Type B pancreatic cell (in vitro differentiated cells): ENCODE results near the gene SHCBP1L. TPM values are rescaled to one million over a fixed set of nuclear protein-coding genes. Genes with fewer than 3 reads are reported as not detected.
"Not testable (repeated sequence)": the region's sequence is repeated elsewhere in the genome, so short reads cannot be mapped to it uniquely, and the experiment has no call there.

ENCODE experiments used
- DNase-seq: peaks from one replicate; pipeline ENCODE4 v3.0.0; 2021; ENCODE audit warnings: mixed read lengths; ENCODE audit not compliant: unreplicated experiment; ENCODE audit errors: extremely low spot score
- H3K27ac Mint-ChIP-seq: 2 replicates; pipeline ENCODE4 v1.8.0; 2021; ENCODE audit warnings: mild to moderate bottlenecking, mixed read lengths
- H3K27me3 Mint-ChIP-seq: 2 replicates; pipeline ENCODE4 v1.8.0; 2021; ENCODE audit warnings: mixed read lengths
- H3K36me3 Mint-ChIP-seq: 2 replicates; pipeline ENCODE4 v1.8.0; 2021; ENCODE audit warnings: mixed read lengths
- H3K4me1 Mint-ChIP-seq: one replicate; pipeline ENCODE4 v1.8.0; 2021; ENCODE audit warnings: mixed read lengths; ENCODE audit not compliant: unreplicated experiment
- H3K4me3 Mint-ChIP-seq: 2 replicates; pipeline ENCODE4 v1.8.0; 2021; ENCODE audit warnings: mild to moderate bottlenecking, mixed read lengths
- H3K9me3 Mint-ChIP-seq: 2 replicates; pipeline ENCODE4 v1.8.0; 2021; ENCODE audit warnings: mixed read lengths
- CTCF ChIP-seq: fragments of 200-600 bp; sonication (generic); conservative IDR thresholded peaks from 2 replicates; pipeline ENCODE4 v1.5.0; 2021; ENCODE audit warnings: antibody characterized with exemption, mild to moderate bottlenecking
- total RNA-seq: library from RNA; stranded (reverse); gene quantifications from 2 replicates; pipeline ENCODE4 v1.2.1, GENCODE V29; 2021; ENCODE audit warnings: low replicate concordance

SHCBP1L gene
- total RNA-seq, 1 donor from 2014 or later = not detected

- no peak overlapping the region for H3K4me3 Mint-ChIP-seq
- H3K27ac Mint-ChIP-seq = no peak overlapping the region
- H3K9me3 Mint-ChIP-seq = peaks cover 5% of the 10 kb centered on the region
- no peak for TF ChIP-seq CTCF
- DNase-seq = no peak
- H3K36me3 Mint-ChIP-seq = no peaks in the 10 kb centered on the region
- no peaks in the 10 kb centered on the region for H3K4me1 Mint-ChIP-seq
- no peaks in the 10 kb centered on the region for H3K27me3 Mint-ChIP-seq
Observed at GRCh38 chr1:182909578-182909977, 43.4 kb downstream of the SHCBP1L start.

GRCh38 chr1:182905321-182905720 lies 47.6 kb downstream of the SHCBP1L start:
- Mint-ChIP-seq H3K36me3 (no peaks in the 10 kb centered on the region), H3K27me3 (no peaks in the 10 kb centered on the region), H3K4me3 (no peak overlapping the region), H3K9me3 (no peaks in the 10 kb centered on the region), H3K27ac (no peak overlapping the region), H3K4me1 (no peaks in the 10 kb centered on the region)
- DNase-seq = no peak
- TF ChIP-seq CTCF = no peak

GRCh38 chr1:182901946-182902345 lies 51.0 kb downstream of the SHCBP1L start:
- H3K27ac Mint-ChIP-seq, DNase-seq, H3K27me3 Mint-ChIP-seq, H3K4me3 Mint-ChIP-seq, H3K36me3 Mint-ChIP-seq, H3K4me1 Mint-ChIP-seq, H3K9me3 Mint-ChIP-seq: not testable (repeated sequence)

- Mint-ChIP-seq H3K4me1 (no peaks in the 10 kb centered on the region), H3K27ac (no peak overlapping the region), H3K4me3 (no peak overlapping the region), H3K27me3 (no peaks in the 10 kb centered on the region), H3K36me3 (no peaks in the 10 kb centered on the region), H3K9me3 (peaks cover 4% of the 10 kb centered on the region)
- TF ChIP-seq CTCF = no peak
- DNase-seq = no peak
Observed at GRCh38 chr1:182897696-182898095, 55.3 kb downstream of the SHCBP1L start.

- H3K4me3 Mint-ChIP-seq = no peak overlapping the region
- H3K27me3 Mint-ChIP-seq = no peaks in the 10 kb centered on the region
- H3K36me3 Mint-ChIP-seq = peaks cover 25% of the 10 kb centered on the region
- no peak for DNase-seq
- H3K4me1 Mint-ChIP-seq = no peaks in the 10 kb centered on the region
- no peak overlapping the region for H3K27ac Mint-ChIP-seq
- no peak for TF ChIP-seq CTCF
- peaks cover 4% of the 10 kb centered on the region for H3K9me3 Mint-ChIP-seq
Observed at GRCh38 chr1:182890927-182891610, 61.9 kb downstream of the SHCBP1L start.

GRCh38 chr1:182889997-182890396 lies 63.0 kb downstream of the SHCBP1L start:
- Mint-ChIP-seq H3K4me1 (no peaks in the 10 kb centered on the region), H3K27ac (no peak overlapping the region), H3K36me3 (peaks cover 36% of the 10 kb centered on the region), H3K9me3 (no peaks in the 10 kb centered on the region), H3K4me3 (no peak overlapping the region), H3K27me3 (no peaks in the 10 kb centered on the region)
- no peak for DNase-seq
- no peak for TF ChIP-seq CTCF
